DMS79 (cell line): ENCODE measurements around the gene TBC1D17.
A peak's percentile ranks its signal among the peaks of the same experiment; 100 is the strongest.
"Not testable (repeated sequence)": the region's sequence is repeated elsewhere in the genome, so short reads cannot be mapped to it uniquely, and the experiment has no call there.

Experiments used
- DNase-seq: peaks from one replicate; lab custom pipeline; 2025; lab: John Stamatoyannopoulos, UW

The TBC1D17 gene

DNA sequence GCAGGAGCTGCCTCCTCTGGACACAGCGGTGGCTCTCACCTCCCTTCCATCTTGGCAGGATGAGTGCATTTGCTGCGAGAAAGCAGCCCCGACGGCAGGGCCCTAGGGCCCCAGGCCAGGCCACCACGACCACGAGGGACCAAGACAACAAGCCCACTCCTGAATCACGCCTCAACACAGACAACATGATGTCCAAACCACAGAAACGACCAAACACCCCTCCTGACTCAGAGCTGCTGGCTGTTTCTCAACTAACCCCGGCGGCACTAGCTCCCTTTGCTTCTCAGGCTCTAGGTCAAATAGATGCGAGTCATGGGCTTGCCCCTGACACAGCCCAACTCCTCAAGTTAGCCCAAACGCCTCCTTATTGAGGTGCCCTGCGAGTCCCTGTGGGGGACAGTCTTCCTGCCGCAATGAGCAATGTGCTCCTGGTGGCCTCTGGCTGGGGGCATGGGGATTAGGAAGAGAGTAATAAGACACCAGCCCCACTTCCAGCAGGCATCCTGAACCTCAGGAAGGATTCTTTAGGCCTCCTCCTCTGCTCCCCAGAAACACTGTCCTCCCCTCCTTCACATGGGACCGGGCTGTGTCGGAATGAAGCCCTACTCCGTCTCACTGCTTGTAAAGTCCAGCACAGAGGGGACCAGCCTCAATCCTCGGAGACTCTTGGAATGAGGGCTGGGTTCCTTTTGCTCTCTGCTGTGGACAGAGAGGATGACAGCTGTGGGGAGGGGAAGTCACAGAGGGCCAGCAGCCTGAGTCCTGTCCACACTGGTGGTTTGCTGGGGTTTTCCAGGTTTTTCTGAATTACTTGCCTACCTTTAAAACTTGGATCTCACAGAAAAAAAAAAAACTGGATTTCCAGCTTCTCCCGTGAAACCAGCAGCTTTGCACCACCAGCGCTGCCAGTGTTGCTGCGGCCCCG, 44.6 kb downstream of the TBC1D17 start:
- DNase-seq = no peak

DNA sequence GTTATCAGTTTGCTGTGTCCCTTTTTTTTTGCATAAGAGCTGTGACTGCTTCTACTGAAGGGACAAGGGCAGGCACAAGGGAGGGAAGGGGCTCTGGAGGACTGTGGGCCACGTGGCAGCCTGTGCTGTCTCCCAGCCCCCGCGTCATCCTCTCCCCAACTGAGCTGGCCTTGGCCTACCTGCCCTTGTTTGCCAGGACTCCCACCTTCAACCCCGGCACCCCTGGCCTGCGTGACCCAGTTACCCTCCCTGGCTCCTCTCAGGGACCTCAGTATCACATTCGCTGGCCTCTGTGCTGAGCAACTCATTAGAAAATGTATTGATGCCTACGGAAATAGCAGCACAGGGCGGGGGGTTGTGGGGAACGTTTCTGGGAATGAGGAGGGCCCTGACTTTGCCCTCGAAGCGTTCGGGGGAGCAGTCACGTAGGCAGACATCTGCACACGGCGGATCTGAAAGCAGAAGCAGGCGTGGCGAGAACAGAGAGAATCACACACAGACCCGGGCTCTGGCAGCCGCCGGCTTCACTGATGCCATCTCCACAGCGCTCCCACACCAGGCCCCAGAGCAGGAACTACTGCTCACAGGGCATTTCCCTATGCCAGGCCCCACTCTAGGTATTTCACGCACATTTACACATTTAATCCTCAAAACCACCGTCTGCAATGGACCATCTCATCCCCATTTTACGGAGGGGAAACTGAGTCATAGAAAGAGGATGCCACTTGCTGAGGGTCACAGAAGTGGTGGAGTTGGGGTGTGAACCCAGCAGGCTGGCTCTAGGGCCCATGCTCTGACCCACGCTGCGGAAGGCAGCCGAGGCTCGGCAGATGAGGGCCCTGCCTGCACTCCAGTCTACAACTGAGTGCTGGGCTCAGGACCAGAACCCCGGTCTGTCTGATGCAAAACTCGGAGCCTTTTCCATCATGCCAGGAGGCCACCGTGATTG, 45.8 kb downstream of the TBC1D17 start:
- DNase-seq = no peak

DNA sequence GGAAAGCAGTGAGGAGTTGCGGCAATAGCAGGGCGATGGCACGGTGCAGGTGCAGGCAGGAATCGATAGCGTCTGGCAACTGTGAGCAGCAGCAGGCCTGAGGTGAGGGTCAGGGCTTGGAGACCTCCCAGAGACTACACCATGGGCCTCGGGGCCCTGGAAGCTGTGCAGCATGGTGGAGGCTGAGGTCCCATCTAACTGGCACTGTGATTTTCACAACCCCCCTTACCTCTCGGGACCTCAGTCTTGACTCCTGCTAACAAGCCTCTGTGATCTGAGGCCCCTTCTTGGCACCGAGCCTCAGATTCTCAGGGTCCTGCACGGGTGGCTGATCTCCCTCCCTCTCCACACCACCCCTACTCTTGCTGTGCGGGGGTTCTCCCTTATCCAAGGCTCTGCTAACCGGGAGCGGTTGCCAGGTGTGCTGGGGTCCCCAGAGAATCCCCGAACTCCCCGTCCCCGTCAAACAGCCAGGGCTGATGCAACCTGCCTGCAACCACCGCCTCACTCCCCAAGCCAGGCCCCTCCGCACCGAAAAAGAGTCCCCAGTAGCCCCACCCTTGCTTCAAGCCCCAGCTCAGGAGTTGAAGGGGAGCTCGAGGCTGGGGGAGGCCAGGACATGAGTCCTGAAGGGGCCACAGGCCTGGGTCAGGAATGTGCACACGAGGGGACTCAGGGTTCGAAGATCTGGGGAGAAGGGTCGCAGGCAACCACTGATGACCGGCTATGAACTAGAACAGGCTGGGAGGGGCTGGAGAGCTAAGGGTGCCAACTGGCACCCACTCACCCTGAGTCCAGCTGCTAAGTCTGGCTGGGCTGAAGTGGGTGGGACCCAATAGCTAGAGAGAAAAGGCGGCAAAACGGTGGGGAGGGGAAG, 46.7 kb downstream of the TBC1D17 start:
- DNase-seq = no peak

- DNase-seq = not testable (repeated sequence)
These were observed 47.3 kb downstream of the TBC1D17 start for GRCh38 chr19:49924881-49925210.

DNA sequence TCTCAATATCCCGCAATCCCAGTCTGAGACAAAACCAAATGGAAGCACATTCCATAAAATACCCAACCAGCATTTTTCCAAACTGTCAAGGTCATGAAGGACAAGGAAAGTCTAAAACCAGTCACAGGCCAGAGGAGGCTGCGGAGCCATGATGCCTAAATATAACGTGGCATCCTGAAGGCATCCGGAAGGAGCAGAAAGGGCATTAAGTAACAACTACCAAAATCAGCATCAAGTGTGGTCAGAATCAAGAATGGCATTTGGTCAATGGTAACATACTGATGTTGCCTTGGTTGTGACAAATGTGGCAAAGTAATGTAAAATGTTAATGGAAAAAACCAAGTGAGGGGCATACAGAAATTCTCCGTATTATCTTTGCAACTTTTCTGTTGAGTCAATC, 48.0 kb downstream of the TBC1D17 start:
- DNase-seq = no peak

GRCh38 chr19:49926515-49926914, 49.0 kb downstream of the TBC1D17 start:
- DNase-seq = no peak

DNA sequence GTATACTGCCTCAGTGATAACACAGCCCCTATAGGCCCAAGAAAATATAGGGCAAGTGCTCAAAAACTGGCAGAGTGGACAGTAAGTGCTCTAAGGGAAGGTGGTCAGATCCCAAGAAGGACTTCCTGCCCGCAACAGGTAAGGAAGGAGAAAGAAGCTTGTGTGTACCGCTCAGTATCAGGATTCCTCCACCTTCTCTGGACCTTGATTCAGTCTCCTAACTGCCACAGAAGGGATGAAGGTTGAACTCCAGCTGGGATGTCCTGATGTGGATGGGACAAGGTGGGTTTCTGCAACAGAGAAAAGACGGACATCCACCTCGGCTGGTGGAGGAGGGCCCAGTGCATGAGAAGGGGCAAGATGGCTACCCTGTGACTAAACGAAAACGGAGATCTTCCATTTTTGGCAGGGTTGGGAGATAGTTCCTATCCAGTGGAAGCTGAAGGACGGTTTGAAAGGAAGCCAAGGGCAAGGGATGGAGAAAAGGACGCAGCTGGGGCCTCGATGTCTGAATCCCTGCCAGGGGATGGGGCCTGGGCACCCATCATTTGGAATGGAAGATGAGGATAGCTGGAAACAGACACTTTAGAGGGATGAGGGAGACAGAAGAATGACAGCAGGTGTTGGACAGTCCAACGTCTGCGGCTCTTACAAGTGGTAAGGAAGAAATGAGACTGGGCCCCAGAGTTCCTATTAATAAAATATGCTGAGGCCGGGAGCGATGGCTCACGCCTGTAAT, 50.2 kb downstream of the TBC1D17 start:
- no peak for DNase-seq

DNA sequence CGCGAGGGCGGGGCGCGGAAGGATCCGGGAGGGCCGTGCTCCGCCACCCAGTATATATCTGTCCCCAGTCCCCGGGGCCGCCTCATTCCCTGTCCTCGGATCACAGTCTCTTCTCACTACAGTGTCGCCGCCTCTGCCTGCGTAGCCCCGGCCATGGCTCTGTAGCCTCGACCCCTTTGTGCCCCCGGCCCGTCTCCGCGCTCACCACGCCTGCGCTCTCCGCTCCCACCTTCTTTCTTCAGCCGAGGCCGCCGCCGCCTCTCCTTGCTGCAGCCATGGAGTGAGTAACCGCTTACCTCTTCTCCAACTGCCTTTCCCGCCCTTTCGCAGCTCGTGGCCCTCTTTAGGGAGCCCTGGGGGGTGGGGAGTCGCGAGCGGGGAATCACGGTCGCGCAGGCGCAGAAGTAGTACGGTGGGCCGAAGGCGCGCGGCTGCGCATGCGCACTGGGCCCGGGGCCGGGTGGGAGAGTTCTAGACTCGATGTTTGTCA, 51.7 kb downstream of the TBC1D17 start, which contains the start of the genes ATF5 and NUP62:
ATF5 (plus strand) TSS at position 85 of the 490 bp plus-strand sequence. CDS start 1,646 bp downstream, outside the sequence.
NUP62 (minus strand) TSS at position 384 of the 490 bp plus-strand sequence. CDS start 19,697 bp downstream, outside the sequence.
- peak; percentile 91 for DNase-seq

- DNase-seq = peak; percentile 91
These were observed 52.3 kb downstream of the TBC1D17 start for GRCh38 chr19:49929611-49930482.

DNA sequence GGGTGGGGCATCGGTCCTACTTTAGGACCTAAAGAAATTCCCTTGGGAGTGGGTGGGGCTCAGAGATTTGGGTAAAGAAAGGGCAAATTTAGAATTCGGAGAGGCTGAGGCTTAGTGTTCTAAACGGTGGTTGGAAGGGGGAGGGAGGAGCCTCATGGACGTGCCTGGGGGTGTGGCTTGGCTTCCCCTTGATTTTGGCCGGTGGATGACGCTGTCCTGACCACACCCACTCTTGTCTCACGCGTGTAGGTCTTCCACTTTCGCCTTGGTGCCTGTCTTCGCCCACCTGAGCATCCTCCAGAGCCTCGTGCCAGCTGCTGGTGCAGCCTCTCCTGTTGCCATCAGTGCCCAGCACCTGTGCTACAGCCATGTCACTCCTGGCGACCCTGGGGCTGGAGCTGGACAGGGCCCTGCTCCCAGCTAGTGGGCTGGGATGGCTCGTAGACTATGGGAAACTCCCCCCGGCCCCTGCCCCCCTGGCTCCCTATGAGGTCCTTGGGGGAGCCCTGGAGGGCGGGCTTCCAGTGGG, 53.0 kb downstream of the TBC1D17 start:
- no peak for DNase-seq

- no peak for DNase-seq
These were observed 54.0 kb downstream of the TBC1D17 start for GRCh38 chr19:49931293-49932040.

DNA sequence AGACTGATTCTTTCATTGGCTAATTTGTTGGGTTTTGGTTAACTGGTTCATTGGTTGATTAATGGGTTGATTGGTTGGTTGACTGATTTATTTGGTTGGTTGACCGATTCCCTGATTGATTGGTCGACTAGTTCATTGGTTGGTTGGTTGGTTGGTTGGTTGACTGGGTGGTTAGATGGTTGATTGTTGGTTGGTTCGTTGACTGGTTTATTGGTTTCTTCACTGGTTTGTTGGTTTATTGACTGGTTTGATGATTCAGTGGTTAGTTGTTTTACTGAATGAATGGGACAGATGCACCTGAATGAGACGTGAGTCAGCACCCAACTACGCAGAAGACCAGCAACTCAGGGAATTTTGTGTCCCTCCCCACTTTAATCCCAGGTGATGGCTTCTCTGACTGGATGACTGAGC, 54.5 kb downstream of the TBC1D17 start:
- DNase-seq = no peak

DNA sequence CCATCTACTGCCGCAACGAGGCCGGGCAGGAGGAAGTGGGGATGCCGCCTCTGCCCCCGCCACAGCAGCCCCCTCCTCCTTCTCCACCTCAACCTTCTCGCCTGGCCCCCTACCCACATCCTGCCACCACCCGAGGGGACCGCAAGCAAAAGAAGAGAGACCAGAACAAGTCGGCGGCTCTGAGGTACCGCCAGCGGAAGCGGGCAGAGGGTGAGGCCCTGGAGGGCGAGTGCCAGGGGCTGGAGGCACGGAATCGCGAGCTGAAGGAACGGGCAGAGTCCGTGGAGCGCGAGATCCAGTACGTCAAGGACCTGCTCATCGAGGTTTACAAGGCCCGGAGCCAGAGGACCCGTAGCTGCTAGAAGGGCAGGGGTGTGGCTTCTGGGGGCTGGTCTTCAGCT, 55.2 kb downstream of the TBC1D17 start:
- DNase-seq = no peak

DNA sequence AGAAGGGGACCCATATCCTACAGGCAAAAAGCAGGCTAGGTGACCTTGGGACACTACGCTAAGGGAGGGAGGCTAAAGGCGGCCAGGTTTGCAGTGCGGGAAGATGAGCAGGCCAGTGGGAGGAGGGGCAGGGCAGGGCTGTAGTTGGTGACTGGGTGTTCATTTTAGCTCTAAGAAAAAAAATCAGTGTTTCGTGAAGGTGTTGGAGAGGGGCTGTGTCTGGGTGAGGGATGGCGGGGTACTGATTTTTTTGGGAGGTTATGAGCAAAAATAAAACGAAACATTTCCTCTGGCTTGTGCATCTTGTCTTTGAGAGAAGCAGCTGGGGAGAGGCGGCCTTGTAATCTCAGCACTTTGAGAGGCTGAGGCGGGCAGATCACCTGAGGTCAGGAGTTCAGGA, 56.1 kb downstream of the TBC1D17 start:
- no peak for DNase-seq

DNA sequence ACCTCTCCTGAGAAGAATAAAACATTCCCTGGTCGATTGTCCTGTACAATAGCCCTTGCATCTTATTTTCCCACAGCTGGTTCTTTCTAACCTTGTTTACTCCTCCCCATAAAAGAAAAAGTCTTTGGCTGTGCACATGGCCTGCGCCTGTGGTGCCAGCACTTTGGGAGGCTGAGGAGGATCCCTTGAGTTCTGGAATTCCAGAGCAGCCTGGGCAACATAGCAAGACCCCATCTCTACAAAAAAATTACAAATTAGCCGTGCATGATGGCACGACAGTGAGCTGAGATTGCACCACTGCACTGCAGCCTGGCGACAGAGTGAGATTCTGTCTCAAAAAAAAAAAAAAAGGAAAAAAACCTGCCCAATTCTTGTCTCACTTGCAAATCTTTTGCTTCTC, 59.0 kb downstream of the TBC1D17 start:
- DNase-seq = no peak

DNA sequence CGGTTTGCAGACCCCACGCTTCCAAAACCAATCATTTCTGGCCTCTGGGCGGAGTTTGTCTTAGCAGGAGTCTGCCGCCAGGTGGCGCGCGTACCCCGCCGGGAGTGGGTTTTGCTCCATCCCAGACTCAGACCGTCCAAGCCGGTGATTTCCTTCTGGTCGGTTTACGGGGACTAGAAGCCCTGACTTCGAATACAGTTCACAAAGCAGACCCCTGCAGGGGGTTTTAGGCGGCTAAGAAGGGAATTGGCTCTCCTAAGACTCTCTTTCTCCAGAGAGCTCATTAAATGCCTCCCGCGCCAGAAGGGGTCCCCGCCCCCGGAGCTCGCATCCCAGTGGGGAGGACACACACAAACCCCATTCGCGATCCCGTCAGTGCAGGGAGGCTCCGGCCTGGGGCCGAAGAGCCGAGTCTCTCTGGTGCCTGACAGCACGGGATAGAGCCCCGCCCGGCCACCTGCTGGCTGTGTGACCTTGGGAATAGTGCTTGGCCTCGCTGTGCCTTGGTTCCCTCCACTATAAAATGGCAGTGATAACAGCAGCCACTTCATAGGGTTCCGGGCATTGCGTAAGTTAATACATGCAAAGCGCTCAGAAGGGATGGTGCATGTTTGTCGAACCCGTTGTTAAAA, 60.4 kb downstream of the TBC1D17 start:
- peak; percentile 52 for DNase-seq
